Midbrain (tissue), 1 donor: ENCODE measurements around the gene ACVR1C.

Experiments used
- DNase-seq: peaks from one replicate; lab custom pipeline; 2025; lab: John Stamatoyannopoulos, UW

The ACVR1C gene

DNA sequence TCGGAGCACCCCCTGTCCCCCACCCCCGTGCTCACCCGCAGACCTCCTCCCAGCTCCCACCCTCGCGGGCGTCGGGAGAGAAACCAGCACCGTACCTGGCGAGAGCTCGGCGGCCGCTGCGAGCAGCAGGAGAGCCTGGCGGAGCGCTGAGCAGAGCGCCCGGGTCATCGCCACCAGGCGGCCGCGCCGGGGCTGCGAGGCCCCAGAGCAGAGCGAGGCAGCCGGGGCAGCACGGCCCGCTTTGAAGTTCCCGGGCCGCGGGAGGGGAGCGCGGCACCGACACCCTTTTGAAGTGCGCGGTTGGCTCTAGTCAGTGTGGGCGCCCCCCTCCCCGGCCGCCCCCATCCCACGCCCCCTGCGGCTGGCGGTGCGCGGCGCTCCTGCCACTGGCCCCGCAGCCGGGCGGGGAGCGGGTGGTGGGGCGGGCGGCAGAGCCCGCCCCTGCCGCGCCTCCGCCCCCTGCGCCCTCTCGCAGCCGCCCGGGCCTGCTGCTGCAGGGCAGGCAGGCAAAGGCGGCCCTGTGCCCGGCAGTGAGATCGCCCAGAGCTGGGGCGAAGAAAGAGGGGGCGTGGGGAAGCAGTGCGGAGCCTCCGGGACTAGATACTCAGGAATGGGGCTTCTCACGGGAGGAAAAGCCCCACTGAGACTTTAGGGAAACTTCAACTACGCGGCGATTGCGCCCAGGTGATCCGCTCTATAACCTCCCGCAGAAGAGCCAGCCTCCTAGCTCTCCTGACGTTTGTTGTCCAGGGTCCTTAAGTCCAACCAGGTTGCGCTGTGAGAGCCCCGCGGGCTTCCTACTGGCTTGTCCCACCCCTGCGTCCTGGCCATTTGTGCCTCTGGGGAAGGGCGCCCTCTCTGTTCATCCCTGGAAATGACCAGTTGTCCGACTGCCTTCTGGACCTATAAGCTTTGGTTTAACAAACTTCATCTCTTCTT is at the start of gene ACVR1C:
Gene ACVR1C, minus strand, starts transcription at position 388 of the 939 bp plus-strand sequence. Its CDS starts 220 bp downstream, at position 168.
- peak; percentile 81 for DNase-seq

DNA sequence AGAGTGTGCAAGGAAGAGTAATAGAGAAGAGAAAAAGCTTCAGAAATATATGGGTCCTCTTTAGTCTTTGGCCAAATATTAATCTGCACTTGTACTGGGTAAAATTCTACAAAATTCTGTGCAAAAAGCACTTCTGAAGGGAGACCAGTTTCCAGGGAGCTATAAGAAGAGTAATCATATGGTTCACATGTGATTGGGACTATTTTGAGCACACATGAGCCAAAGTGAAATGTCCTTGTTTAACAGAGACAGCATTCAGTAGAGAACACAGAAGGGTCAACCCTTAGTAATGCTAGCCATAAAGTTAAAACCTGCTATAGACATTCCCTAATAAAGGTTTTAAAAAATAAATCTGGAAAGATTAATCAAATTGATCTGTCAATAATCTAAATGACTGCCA is 49.3 kb upstream of the ACVR1C start:
- DNase-seq: no peak

DNA sequence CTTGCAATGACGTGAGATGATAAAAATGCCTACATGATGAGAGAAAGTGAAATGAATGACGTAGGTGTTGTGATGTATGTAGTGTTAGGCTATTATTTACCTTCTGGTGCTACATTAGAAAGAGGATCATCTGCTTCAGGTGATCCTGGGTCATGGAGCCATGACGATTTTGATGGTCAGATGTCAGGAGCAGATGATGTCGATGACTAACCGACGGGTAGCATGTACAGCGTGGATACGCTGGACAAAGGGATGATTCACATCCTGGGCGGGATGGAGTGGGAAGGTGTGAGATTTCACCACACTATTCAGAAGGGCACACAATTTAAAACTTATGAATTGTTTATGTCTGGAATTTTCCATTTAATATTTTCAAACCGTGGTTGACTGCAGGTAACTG is 43.5 kb upstream of the ACVR1C start:
- DNase-seq: no peak

DNA sequence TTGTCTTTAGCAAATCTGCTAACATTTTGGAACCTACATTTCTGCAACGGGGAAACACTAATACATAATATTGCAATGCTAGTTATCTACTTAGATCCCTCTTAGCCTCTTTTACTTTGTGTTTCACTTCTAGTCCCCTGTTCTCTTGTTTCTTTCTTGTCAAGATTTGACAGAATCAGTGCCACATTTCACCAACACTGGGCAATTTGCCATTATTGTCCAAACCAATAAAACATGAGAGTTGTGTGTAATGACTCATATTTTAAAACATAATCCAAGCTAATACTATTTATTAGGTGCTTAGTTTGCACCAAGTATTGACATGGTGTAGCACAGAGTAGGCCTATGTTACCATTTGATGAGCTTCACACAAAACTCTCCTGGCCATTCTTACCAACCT is 33.7 kb upstream of the ACVR1C start:
- DNase-seq: no peak

DNA sequence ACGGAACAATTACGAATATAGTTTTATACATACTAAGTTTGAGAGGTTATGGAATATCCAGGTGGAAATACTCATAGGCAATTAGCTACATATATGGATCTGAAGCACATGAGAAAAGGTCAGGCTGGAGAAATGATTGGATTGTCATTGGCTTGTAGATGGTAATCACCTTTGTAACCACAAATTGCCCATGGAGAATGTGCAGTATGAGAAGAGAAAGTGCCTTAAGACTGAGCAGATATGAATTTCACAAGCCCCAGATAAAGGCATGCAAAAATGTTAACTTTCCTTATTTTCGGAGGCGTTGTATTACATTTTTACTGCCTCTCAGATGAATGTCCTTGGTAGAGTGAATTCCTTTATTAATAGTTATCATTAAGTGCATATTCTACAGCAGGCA is 33.1 kb upstream of the ACVR1C start:
- no peak for DNase-seq

DNA sequence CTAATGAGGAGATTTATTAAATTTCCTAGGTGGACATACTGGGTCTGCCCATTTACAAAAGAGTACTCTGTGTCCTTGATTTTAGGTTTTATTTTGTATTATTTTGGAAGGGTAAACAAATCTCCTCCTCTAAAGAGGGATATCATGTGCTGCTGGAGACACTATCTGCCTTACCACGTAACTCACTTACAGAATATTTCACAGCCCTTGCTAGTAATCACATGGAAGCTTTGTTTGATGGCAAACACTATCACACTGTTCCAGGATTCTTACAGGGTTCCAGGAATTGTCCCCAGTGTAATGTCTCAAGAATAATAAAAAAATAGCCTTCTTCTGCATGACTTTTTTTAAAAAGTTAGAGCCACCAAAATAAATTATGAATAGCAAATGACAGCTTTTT is 29.2 kb upstream of the ACVR1C start:
- DNase-seq: no peak

DNA sequence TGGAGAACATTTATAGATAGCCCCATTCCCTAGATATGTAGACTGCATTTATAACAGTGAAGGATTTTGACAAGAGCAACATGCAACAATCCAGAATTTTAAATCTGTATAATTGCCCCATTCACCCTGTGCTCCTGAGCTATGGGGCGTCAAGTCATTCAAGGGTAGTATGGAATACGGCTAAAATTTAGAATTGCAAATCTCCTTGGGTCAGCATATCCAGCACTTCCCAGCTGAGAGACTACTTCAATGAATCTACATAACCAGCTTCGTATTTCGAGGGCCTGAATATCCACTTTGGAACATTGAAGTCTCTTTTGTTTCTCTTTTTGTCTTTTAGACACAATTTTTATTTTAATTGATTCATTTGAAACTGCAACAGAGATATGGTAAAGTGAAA is 28.4 kb upstream of the ACVR1C start:
- no peak for DNase-seq

DNA sequence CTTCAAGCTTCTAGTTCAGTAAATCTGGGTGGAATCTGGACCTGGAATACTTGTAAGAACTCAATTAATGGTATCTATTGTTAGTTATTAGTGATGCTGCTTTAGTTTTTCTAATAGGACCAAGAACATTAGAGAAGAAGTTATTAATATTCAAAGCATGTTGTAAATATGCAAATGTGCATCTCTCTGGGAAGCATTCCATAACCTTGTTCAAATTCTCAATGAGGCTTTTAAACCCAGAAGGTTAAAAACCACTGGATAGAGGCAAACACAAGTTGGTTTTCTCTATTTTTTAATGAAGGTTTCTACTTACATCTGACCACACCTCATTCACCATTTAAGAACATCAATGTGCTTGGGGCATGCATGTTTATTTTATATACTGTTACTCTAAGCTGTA is 16.1 kb upstream of the ACVR1C start:
- peak; percentile 50 for DNase-seq

DNA sequence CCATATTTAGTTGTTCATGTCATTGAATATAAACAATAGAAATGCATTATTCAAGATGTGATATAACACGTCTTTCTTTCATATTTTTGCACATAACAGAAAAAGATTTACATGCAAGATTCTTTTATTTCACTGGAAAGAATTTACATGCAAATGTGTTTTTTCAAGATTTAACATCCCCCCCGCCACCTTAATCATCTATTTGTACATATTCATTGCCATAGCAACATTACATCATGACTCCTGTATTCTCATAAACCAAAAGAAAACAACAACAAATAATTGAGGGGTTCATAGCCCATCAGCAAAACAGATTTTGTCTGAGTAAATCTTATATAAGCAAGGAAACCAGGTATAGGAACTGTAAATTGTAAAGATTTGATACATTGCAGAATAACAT is 3.2 kb upstream of the ACVR1C start:
- DNase-seq: no peak

DNA sequence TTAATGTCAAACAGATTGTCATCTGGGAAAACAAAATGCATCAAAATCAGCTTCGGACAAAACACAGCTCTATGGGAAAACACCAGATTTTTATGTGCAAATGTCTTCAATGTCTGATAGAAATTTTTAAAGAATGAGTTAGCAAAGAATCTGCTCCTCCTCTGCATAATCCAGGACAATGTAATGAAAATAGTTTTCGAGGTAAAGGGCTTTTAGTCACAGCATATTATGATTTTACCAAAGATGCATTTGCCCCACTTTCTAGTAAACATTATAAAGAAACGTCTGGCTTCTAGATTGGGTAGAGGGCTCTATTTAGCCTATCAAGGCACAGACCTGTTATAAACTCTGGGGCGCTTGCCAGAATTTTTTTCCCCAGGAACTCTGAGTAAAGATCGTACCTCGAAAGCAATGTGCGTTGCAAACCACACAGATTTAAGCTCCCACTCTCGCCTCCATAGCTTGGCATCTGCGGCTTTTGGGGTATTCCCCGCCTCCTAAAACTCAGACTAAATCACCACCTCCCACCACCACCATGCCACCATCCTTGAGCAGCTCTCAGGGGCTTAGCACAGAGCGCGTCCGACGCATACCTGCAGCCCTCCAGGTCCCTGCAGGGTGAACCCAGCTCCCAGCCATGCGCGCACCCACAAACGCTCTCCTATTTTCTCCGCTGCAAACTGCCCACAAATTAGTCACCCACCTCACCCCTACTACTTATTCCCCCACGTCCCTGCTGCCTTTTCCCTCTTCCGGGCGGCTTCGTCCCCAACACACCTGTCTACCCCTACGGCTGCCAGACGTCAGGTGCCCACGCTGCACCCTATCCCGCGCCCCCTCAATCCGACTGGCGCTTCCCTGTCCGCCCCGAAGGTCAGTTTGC is 829 bp downstream of the ACVR1C start:
- peak; percentile 7 for DNase-seq

DNA sequence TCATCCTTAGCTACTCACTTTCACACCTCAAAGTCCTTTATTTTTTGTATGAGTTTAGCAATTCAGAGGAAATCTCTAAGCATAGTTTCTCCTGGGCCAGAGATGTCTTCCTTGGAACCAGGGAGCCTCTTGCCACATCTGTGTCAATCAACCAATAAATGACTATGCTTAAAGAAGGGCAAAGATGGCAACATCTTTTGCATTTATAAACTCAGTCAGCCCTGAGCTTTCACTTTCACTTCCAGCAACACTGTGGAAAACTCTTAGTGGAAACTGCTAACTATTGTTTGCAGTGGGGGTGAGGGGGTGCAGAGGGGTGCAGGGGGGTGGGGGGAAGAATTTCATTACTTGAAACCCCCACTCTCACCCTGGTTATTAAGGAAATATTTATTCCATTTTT is 3.4 kb downstream of the ACVR1C start:
- DNase-seq: peak; percentile 1

DNA sequence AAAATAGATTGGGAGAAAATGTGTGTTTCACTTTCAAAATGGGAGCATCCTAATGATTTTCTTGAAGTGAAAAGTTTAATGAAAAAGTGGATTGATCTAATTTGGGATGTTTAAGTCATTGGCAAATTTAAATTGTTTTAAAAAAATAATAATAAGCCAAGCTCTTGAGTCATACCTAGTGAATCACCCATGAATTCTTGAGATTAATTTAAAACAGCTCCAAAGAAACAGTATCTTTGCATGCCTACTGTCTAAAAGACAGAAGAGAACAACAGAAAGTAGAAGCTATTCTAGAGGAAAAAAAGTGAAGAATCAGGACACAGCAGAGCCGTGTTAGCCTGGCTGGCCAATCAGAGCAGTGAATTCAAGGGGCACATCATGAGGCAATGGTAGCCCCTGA is 7.7 kb downstream of the ACVR1C start:
- DNase-seq: no peak

DNA sequence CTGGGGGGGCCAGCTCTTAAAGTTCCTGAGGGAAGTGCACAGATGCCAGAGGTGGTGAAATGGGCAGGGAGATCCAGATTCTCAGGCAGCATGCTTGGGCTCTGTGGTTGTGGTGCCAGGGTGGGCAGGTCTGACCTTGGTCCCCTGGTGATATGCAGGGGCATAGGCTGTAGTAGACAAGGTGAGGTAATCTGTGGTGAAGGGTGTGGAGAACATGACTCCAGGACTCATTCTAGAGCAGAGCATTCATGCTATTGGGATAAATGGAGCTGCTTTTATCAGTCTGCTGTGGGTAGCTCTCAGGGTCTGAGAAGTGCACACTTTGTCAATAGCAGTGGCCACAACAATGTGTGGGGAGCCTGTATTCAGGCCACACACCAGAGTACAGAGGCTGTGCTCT is 16.9 kb downstream of the ACVR1C start:
- no peak for DNase-seq

DNA sequence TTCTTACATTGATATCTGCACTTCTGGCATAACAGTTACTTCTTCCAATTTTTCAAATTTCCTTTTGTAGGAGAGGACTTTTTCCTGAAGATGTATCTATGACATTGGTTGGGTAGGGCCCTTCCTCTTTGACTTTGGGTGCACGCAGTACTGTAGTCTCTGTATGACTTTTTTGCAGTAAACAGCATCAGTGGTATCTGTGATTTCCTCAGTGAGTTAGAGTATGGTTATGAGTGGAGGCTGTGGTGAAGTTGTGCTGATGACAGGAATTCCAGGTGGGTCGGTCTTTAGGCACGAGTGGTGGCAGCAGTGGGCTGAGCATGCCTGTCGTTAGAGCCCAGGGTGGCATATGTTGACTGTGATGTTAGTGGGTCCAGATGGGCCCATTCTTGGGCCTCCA is 17.6 kb downstream of the ACVR1C start:
- DNase-seq: no peak

DNA sequence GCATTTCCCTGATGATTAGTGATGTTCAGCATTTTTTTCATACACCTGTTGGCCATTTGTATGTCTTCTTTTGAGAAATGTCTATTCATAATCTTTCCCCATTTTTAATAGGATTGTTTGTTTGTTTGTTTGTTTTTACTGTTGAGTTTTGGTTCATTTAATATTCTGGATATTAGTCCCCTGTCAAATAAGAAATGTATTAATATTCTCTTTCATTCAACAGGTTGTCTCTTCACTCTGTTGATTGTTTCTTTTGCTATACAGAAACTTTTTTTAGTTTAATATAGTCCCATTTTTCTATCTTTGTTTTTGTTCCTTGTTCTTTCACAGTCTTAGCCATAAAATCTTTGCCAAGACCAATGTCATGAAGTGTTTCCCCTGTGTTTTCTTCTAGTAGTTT is 22.1 kb downstream of the ACVR1C start:
- no peak for DNase-seq

DNA sequence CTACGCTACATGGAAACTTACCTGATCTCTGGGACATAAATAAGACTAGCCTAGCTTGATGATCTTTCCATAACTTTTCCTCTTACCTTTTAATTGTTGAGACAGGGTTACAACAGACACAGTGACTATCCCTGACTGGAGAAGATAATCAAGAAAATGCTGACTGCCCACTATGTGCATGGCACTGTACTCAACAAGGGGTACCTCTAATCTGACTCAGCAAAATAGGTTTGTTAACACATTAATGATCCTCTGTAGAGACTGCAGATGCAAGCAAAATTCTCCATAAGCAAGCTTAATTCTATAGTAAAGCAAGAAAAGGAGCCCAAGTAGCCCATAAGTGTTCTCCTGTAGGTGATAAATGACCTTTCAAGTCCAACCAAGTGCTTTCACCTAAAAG is 25.5 kb downstream of the ACVR1C start:
- no peak for DNase-seq

DNA sequence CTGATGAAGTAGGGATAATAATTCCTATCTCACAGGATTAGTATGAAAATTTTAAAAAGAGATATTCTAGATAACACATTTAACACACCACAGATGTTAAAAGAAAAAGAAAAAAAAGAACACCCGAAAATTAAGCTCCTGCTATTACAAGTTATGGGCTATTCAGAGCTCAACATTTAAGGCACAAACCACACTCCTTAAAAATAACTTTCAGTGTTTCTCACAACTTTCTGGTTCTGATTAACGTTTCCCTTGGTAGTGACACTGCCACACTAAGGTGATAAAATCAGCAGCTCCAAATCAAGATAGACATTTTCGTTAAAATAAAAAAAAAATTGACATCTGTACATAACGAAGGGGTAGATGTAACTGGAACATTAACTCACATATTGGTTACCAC is 26.9 kb downstream of the ACVR1C start:
- no peak for DNase-seq

DNA sequence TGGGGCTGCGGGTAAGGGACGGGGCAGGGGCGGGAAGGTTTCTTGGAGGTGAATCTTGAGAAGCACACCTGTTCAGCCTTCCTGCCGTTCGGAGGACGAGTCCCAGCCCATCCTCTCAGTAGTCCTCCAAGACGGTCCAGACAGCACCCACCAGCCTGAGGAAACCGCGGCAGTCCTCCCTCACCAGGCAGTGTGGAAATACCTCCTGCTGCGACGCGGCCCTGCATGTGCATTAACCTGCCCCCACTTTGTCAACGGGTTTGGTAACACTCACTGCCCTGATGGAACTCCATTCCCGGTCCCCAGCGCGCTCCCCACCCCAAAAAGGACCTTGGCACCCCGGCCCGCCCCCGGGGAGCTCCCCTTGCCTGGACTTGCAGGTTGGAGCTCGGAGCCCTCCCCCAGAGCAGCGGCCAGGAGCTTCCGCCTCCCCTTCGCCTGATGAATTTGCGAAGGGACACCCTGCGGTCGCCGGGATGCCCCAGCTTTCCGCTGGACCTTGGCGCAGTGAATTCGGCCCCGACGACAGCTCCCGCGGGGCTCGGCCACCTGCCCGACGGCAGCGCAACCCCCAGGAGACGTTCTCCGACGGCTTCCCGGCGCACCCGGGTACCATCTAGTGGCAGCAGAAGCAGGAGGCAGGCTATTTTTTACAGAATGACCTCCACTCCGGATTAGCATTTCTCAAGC is 31.5 kb downstream of the ACVR1C start:
- DNase-seq: peak; percentile 46

DNA sequence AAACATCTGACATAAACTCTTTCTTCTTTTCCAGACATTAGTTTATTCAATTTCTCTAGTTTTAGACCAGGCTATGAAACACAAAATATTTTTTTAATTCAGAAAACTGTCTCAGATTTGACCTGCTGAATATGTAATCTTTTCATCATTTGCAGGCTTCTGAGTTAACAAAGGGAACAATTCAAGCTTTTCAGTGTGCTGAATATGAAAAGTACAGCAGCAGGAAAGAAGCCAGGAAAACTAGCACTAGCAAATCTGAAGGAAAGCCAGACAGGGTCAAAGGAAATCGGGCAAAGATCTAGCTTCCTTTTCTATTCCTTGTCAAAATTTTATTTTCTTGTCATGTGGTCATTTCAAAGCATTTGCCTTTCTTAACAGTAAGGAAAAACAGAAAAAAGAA is 35.3 kb downstream of the ACVR1C start:
- peak; percentile 72 for DNase-seq

DNA sequence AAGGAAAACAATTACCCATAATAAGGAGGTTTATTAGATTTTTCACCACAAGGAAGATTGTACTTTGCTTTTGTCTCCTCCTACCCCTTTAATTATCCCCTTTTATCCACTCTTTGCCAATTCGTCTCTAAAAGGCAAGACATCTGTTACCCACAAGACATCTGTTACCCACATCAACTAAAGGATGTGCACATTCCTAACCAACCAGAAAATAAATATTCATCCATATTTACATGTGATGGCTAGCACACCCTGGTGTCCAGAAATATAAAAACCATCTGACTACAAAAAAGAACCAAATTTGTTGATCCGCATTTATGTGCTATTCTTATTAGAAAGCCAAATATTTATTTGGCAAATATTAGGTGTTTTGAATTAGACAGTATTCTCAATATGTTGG is 35.7 kb downstream of the ACVR1C start:
- DNase-seq: peak; percentile 72

DNA sequence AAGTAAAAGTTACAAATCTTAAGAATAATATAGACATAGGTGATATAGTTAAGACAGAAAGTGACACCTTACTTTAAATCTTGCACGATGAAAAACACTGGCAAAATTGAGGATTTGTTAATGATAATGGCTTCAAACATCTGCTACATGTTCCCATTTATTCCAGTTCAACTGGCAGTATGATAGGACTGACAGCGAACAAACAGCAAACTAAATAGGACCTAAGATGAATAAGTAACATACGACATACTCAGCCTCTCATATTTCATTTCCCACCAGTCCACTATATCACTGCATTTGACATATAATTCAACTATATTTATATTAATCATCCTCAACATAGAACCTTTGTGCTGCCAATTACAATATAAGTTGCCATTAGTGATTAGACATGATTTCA is 36.3 kb downstream of the ACVR1C start:
- no peak for DNase-seq

DNA sequence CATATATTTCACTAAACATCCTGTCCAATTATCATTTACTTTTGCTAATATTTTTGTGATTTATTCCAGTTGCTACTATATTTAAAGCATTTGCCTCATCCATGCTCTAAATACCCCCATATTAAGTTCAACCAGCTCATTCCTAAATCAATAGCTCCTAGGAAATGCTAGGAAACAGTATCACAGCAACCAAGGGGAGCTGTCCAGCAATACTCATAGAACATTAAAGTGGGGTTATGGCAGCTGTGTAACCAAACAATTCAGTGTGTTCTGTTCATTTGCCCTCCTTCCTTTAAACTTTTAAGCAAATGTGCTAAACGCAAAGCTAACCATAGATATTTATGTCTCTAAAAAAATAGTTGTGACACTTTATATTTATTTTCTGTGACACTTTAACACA is 41.1 kb downstream of the ACVR1C start:
- no peak for DNase-seq
